KMS-11 (cell line): Measurements from ENCODE around the gene LENG8.
"Not testable (repeated sequence)": the region's sequence is repeated elsewhere in the genome, so short reads cannot be mapped to it uniquely, and the experiment has no call there.

ENCODE experiments used
- H2AFZ ChIP-seq: fragments of 200-600 bp; sonication (generic); 2 replicates; pipeline ENCODE4 v1.6.1; 2016; ENCODE audit warnings: antibody characterized with exemption, mixed run types, low read depth
- H3K27ac ChIP-seq: fragments of 200-600 bp; sonication (generic); 2 replicates; pipeline ENCODE4 v1.6.1; 2016; ENCODE audit warnings: mild to moderate bottlenecking, mixed run types
- H3K27me3 ChIP-seq: fragments of 200-600 bp; sonication (generic); 2 replicates; pipeline ENCODE4 v1.6.1; 2017; ENCODE audit warnings: mild to moderate bottlenecking, low read depth, mixed run types, moderate library complexity; ENCODE audit not compliant: insufficient read depth
- H3K36me3 ChIP-seq: fragments of 200-600 bp; sonication (generic); 2 replicates; pipeline ENCODE4 v1.6.1; 2017; ENCODE audit warnings: mild to moderate bottlenecking, mixed run types; ENCODE audit not compliant: insufficient read depth
- H3K4me1 ChIP-seq: fragments of 200-600 bp; sonication (generic); 2 replicates; pipeline ENCODE4 v1.6.1; 2016; ENCODE audit warnings: mild to moderate bottlenecking, low read depth, mixed run types; ENCODE audit not compliant: poor library complexity, severe bottlenecking
- H3K4me2 ChIP-seq: fragments of 200-600 bp; sonication (generic); 2 replicates; pipeline ENCODE4 v1.7.0; 2016; ENCODE audit warnings: mild to moderate bottlenecking, mixed run types
- H3K4me3 ChIP-seq: fragments of 200-600 bp; sonication (generic); IDR thresholded peaks from 2 replicates; pipeline ENCODE4 v1.6.1; 2017; ENCODE audit warnings: low read depth, low read length, mixed read lengths; ENCODE audit not compliant: insufficient read depth
- H3K79me2 ChIP-seq: fragments of 200-600 bp; sonication (generic); 2 replicates; pipeline ENCODE4 v1.6.1; 2016; ENCODE audit warnings: low read depth, mixed run types; ENCODE audit not compliant: insufficient read depth
- H3K9ac ChIP-seq: fragments of 200-600 bp; sonication (generic); 2 replicates; pipeline ENCODE4 v1.6.1; 2016; ENCODE audit warnings: mild to moderate bottlenecking, mixed run types
- H4K20me1 ChIP-seq: fragments of 200-600 bp; sonication (generic); 2 replicates; pipeline ENCODE4 v1.6.1; 2016; ENCODE audit warnings: mild to moderate bottlenecking, mixed run types; ENCODE audit not compliant: insufficient read depth
- TF ChIP-seq, protein P1 (sequence below): fragments of 200-600 bp; sonication (generic); conservative IDR thresholded peaks from 2 replicates; pipeline ENCODE4 v1.6.1; 2017; ENCODE audit warnings: low read depth, mild to moderate bottlenecking, antibody characterized with exemption, low read length, moderate library complexity, mixed read lengths

Gene LENG8

DNA sequence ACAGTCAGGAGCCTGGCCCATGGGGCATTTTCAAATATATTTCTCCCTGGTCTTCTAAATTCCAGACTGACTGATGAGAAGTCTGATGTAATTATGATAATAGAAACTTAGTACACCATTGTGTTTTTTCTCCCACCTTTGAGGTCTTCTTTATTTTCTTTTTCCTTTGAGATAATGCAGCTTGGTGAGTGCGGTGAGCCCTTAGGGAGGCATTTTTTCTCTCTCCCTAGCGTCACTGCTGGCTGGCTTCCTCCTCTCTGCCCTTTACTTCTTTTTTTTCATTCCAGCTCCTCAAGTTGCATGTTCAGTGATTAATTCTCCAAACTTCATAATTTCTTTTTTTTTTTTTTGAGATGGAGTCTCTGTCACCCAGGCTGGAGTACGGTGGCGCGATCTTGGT is 36.9 kb downstream of the LENG8 start:
- Histone ChIP-seq H3K79me2 (no peaks in the 10 kb centered on the region), H3K4me1 (no peaks in the 10 kb centered on the region), H3K4me3 (no peak overlapping the region), H3K9ac (no peak overlapping the region), H4K20me1 (no peaks in the 10 kb centered on the region), H3K36me3 (no peaks in the 10 kb centered on the region), H3K4me2 (no peak overlapping the region), H3K27ac (no peak overlapping the region), H3K27me3 (peaks cover 64% of the 10 kb centered on the region), H2AFZ (no peak overlapping the region)
- TF ChIP-seq, protein P1, sequence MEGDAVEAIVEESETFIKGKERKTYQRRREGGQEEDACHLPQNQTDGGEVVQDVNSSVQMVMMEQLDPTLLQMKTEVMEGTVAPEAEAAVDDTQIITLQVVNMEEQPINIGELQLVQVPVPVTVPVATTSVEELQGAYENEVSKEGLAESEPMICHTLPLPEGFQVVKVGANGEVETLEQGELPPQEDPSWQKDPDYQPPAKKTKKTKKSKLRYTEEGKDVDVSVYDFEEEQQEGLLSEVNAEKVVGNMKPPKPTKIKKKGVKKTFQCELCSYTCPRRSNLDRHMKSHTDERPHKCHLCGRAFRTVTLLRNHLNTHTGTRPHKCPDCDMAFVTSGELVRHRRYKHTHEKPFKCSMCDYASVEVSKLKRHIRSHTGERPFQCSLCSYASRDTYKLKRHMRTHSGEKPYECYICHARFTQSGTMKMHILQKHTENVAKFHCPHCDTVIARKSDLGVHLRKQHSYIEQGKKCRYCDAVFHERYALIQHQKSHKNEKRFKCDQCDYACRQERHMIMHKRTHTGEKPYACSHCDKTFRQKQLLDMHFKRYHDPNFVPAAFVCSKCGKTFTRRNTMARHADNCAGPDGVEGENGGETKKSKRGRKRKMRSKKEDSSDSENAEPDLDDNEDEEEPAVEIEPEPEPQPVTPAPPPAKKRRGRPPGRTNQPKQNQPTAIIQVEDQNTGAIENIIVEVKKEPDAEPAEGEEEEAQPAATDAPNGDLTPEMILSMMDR: no peak

DNA sequence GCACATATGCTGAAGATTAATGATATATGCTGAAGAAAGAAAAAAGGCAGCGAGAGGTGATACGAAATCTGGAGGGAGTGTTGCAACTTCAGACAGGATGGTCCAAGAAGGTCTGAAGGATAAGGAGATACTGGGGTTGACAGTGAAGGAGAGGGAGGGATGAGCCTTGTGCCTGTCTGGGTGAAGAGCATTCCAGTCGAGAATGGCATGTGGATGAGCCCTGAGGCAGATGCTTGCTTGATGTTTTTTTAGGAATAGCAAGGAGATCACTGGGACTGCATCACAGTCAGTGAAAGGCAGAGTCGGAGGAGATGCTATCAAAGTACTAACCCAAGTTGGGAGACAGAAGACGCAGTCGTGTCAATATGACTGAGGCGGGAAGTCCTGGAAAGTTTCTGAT is 40.3 kb downstream of the LENG8 start:
- H3K4me3 ChIP-seq: no peak overlapping the region

DNA sequence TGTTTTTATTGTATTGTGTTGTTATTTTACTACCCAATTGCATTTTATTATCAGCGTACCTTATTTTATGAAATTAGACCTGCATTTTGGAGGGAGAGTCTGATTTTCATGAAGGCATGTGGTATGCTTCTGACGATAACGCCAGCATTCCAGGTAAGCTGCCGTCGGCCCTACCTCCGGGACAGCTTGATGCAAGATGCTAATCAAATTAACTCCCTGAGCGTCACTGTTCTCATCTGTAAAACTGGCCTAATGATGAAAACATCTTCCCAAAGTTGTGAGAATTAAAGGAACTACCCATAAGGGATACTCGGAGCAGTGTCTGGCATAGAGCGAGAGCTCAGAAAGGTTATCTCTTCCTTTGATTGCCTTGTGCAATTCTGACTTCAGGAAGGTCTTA is 40.8 kb downstream of the LENG8 start:
- Histone ChIP-seq H2AFZ (no peak overlapping the region), H3K79me2 (no peaks in the 10 kb centered on the region), H3K27me3 (peaks cover 39% of the 10 kb centered on the region), H3K4me2 (no peak overlapping the region), H3K36me3 (no peaks in the 10 kb centered on the region), H3K9ac (no peak overlapping the region), H3K4me1 (no peaks in the 10 kb centered on the region), H3K27ac (no peak overlapping the region), H4K20me1 (no peaks in the 10 kb centered on the region), H3K4me3 (no peak overlapping the region)
- TF ChIP-seq, protein P1: no peak

More for the DNA sequence above, 40.3 kb downstream of the LENG8 start:
- Histone ChIP-seq H3K9ac (no peak overlapping the region), H3K4me2 (no peak overlapping the region), H3K27ac (no peak overlapping the region), H2AFZ (no peak overlapping the region), H3K79me2 (no peaks in the 10 kb centered on the region), H3K4me1 (no peaks in the 10 kb centered on the region), H3K27me3 (peaks cover 40% of the 10 kb centered on the region), H4K20me1 (no peaks in the 10 kb centered on the region), H3K36me3 (no peaks in the 10 kb centered on the region)
- TF ChIP-seq, protein P1: no peak

DNA sequence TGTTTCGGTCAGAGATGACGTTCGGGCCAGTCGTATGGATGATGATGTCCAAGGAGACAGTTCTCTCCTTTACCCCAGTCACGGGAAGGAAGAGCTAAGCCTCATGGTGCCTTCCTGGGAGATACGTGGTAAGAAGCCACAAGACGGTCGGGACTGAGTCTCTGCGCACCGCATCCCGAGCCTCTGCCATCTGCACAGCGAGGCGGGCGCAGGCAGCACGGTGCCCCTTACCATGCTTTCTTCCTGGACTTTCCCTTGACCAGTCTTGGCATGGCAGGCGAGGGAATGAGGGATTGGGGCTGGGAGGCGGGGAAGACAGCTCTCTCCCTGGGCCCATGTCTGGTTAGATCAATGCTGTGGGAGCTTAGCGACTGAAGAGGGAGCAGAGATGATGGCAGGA is 43.6 kb downstream of the LENG8 start:
- Histone ChIP-seq H4K20me1 (no peaks in the 10 kb centered on the region), H3K79me2 (no peaks in the 10 kb centered on the region), H3K4me1 (no peaks in the 10 kb centered on the region), H2AFZ (no peak overlapping the region), H3K27me3 (peaks cover 41% of the 10 kb centered on the region), H3K27ac (no peak overlapping the region), H3K4me2 (no peak overlapping the region), H3K9ac (no peak overlapping the region), H3K36me3 (no peaks in the 10 kb centered on the region), H3K4me3 (no peak overlapping the region)
- TF ChIP-seq, protein P1: no peak

DNA sequence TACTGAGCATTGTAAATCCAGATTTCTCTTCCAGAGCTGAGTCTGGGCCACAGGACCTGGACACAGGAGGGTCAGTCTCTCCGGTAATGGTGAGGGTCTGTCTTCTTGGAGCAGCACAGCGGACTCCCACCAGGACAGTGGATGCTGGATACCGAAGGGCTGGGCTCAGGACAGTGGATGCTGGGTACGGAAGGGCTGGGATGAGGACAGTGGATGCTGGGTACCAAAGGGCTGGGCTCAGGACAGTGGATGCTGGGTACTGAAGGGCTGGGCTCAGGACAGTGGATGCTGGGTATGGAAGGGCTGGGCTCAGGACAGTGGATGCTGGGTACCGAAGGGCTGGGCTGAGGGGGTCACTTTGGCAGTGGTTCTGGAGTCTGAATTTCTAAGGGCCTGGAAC is 44.1 kb downstream of the LENG8 start:
- H4K20me1 ChIP-seq, H3K36me3 ChIP-seq, H3K4me1 ChIP-seq, H3K4me2 ChIP-seq, H3K27ac ChIP-seq, H3K79me2 ChIP-seq, H3K4me3 ChIP-seq, H2AFZ ChIP-seq, H3K9ac ChIP-seq: not testable (repeated sequence)
- H3K27me3 ChIP-seq: peaks cover 37% of the 10 kb centered on the region
